ENCODE measurements around the gene PLCG1.
A peak's percentile ranks its signal among the peaks of the same experiment; 100 is the strongest.

PLCG1 gene

GRCh38 chr20:41175201-41175651 is 37.9 kb downstream of the PLCG1 start:
- H3K4me3 ChIP-seq (replicated peaks in 1 of 2; ENCODE audit: low read depth in 2 of 2, low read length in 2 of 2) = no peak overlapping the region
- TF ChIP-seq, protein P1, sequence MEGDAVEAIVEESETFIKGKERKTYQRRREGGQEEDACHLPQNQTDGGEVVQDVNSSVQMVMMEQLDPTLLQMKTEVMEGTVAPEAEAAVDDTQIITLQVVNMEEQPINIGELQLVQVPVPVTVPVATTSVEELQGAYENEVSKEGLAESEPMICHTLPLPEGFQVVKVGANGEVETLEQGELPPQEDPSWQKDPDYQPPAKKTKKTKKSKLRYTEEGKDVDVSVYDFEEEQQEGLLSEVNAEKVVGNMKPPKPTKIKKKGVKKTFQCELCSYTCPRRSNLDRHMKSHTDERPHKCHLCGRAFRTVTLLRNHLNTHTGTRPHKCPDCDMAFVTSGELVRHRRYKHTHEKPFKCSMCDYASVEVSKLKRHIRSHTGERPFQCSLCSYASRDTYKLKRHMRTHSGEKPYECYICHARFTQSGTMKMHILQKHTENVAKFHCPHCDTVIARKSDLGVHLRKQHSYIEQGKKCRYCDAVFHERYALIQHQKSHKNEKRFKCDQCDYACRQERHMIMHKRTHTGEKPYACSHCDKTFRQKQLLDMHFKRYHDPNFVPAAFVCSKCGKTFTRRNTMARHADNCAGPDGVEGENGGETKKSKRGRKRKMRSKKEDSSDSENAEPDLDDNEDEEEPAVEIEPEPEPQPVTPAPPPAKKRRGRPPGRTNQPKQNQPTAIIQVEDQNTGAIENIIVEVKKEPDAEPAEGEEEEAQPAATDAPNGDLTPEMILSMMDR (IDR thresholded peaks at IDR 0.05; ENCODE audit: low read depth, low read length) = no peak
- DNase-seq (ENCODE audit: low read depth in 2 of 2) = no peak

- TF ChIP-seq, protein P1 (IDR thresholded peaks at IDR 0.05; ENCODE audit: low read depth, low read length) = no peak
- H3K4me3 ChIP-seq (replicated peaks in 1 of 2; ENCODE audit: low read depth in 2 of 2, low read length in 2 of 2) = no peak overlapping the region
- no peak for DNase-seq (ENCODE audit: low read depth in 2 of 2)
Measured at GRCh38 chr20:41175727-41176330, 38.5 kb downstream of the PLCG1 start.

GRCh38 chr20:41176711-41177552 is 39.6 kb downstream of the PLCG1 start:
- no peak for DNase-seq (ENCODE audit: low read depth in 2 of 2)
- TF ChIP-seq, protein P1 (IDR thresholded peaks at IDR 0.05; ENCODE audit: low read depth, low read length) = no peak
- H3K4me3 ChIP-seq (replicated peaks in 1 of 2; ENCODE audit: low read depth in 2 of 2, low read length in 2 of 2) = no peak overlapping the region

- H3K4me3 ChIP-seq (replicated peaks in 1 of 2; ENCODE audit: low read depth in 2 of 2, low read length in 2 of 2) = no peak overlapping the region
- TF ChIP-seq, protein P1 (IDR thresholded peaks at IDR 0.05; ENCODE audit: low read depth, low read length) = no peak
- DNase-seq (ENCODE audit: low read depth in 2 of 2) = peak; percentile 94 to 95
Measured at GRCh38 chr20:41177636-41178035, 40.3 kb downstream of the PLCG1 start.

DNA sequence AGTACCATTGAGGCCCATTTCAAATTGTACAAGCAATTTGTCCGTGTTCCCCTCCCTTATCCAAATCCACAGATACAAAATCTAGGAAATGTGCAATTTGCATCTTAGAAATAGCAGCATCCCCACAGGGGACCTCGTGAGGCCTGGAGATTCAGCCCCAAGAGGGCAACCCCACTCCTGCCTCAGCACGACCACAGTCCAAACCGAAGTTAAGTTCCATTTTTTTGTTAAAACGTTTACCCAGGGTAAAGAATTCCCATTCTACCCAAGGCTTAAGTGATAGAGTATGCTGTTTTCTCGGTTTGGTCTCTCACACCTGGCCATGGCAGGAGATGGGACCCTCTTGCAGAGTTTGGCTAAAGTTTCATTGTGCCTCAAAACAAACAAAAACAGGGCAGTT is 41.2 kb downstream of the PLCG1 start:
- TF ChIP-seq, protein P1 (IDR thresholded peaks at IDR 0.05; ENCODE audit: low read depth, low read length) = no peak
- DNase-seq (ENCODE audit: low read depth in 2 of 2) = no peak
- no peak overlapping the region for H3K4me3 ChIP-seq (replicated peaks in 1 of 2; ENCODE audit: low read depth in 2 of 2, low read length in 2 of 2)

DNA sequence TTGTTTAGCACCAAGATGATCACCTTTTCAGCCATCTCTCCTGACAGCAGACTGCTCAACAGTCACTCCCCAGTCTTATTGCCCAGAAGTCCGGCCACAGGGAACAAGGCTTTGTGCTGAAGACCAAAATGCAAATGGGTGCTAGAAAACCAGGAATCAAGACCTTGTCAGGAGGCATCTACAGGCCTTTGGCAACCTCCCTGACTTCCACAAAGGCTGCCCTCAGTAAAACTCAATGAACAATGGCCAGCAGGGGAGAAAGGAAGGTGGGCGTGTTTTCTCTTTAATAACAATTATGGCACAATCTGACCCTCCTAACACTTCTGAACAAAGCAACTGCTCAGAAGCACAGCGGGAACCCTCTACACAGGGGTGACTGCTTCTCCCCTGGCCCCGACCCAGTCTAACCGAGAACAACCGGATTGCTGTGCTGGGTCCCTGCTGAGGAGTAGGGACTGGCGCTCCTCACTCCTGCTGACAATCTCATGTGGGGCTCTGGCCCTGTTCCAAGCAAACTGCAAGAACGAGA is 41.6 kb downstream of the PLCG1 start:
- peak in 1 of 2 donors; percentile 25 for DNase-seq (ENCODE audit: low read depth in 2 of 2)
- TF ChIP-seq, protein P1 (IDR thresholded peaks at IDR 0.05; ENCODE audit: low read depth, low read length) = no peak
- no peak overlapping the region for H3K4me3 ChIP-seq (replicated peaks in 1 of 2; ENCODE audit: low read depth in 2 of 2, low read length in 2 of 2)

All from cardiac fibroblast (primary cell).